DOHH2 (cell line): ENCODE results near the gene SLC41A1.
"Not testable (repeated sequence)": the region's sequence is repeated elsewhere in the genome, so short reads cannot be mapped to it uniquely, and the experiment has no call there.

Source experiments
- H3F3A ChIP-seq: fragments of 200-600 bp; sonication (generic), shearing (Covaris generic); 2 replicates; pipeline ENCODE4 v1.6.0; 2016; ENCODE audit warnings: antibody characterized with exemption, mild to moderate bottlenecking; ENCODE audit not compliant: control insufficient read depth, insufficient read depth
- H3K27ac ChIP-seq: fragments of 200-600 bp; sonication (generic); 2 replicates; pipeline ENCODE4 v1.5.1; 2014; ENCODE audit warnings: low read depth, mild to moderate bottlenecking, low read length, moderate library complexity
- H3K27me3 ChIP-seq: fragments of 200-600 bp; sonication (generic); 2 replicates; pipeline ENCODE4 v1.6.1; 2014; ENCODE audit warnings: mild to moderate bottlenecking, low read length, mixed read lengths; ENCODE audit not compliant: control insufficient read depth
- H3K36me3 ChIP-seq: fragments of 200-600 bp; sonication (generic); 2 replicates; pipeline ENCODE4 v1.6.1; 2014; ENCODE audit warnings: mild to moderate bottlenecking, low read length, moderate library complexity, mixed read lengths; ENCODE audit not compliant: control insufficient read depth
- H3K4me1 ChIP-seq: fragments of 200-600 bp; sonication (generic); 2 replicates; pipeline ENCODE4 v1.6.1; 2014; ENCODE audit warnings: mild to moderate bottlenecking, low read length, mixed read lengths; ENCODE audit not compliant: control insufficient read depth
- H3K4me2 ChIP-seq: fragments of 200-600 bp; sonication (generic); 2 replicates; pipeline ENCODE4 v1.6.0; 2014; ENCODE audit warnings: mild to moderate bottlenecking, low read length, moderate library complexity
- H3K4me3 ChIP-seq: fragments of 200-600 bp; sonication (generic); 2 replicates; pipeline ENCODE4 v1.5.1; 2014; ENCODE audit warnings: mild to moderate bottlenecking, low read length, mixed read lengths
- H3K79me2 ChIP-seq: fragments of 200-600 bp; sonication (generic); 2 replicates; pipeline ENCODE4 v1.6.1; 2014; ENCODE audit warnings: mild to moderate bottlenecking, low read length, mixed read lengths; ENCODE audit not compliant: control insufficient read depth
- H3K9me2 ChIP-seq: fragments of 200-600 bp; sonication (generic); replicated peaks from 2 replicates; pipeline ENCODE4 v1.6.1; 2014; ENCODE audit warnings: mild to moderate bottlenecking, low read length, mixed read lengths; ENCODE audit not compliant: control insufficient read depth
- H3K9me3 ChIP-seq: fragments of 200-600 bp; sonication (generic); 2 replicates; pipeline ENCODE4 v1.6.1; 2014; ENCODE audit warnings: antibody characterized with exemption, low read length, mixed read lengths; ENCODE audit not compliant: control insufficient read depth, insufficient read depth
- H4K20me1 ChIP-seq: fragments of 200-600 bp; sonication (generic); 2 replicates; pipeline ENCODE4 v1.6.0; 2014; ENCODE audit warnings: low read depth, mild to moderate bottlenecking, antibody characterized with exemption, low read length, moderate library complexity; ENCODE audit not compliant: control insufficient read depth, insufficient read depth
- EZH2phosphoT487 ChIP-seq: fragments of 200-600 bp; sonication (generic); IDR thresholded peaks from 2 replicates; pipeline ENCODE4 v1.6.1; 2017; ENCODE audit warnings: borderline replicate concordance, mild to moderate bottlenecking, antibody characterized with exemption, low read length, moderate library complexity, mixed read lengths
- TF ChIP-seq, protein P1 (sequence below): fragments of 200-600 bp; sonication (generic); IDR thresholded peaks from one replicate; pipeline ENCODE4 v1.5.1; 2014; ENCODE audit warnings: antibody characterized with exemption, mild to moderate bottlenecking, low read depth, low read length; ENCODE audit not compliant: poor library complexity, severe bottlenecking

Gene SLC41A1

DNA sequence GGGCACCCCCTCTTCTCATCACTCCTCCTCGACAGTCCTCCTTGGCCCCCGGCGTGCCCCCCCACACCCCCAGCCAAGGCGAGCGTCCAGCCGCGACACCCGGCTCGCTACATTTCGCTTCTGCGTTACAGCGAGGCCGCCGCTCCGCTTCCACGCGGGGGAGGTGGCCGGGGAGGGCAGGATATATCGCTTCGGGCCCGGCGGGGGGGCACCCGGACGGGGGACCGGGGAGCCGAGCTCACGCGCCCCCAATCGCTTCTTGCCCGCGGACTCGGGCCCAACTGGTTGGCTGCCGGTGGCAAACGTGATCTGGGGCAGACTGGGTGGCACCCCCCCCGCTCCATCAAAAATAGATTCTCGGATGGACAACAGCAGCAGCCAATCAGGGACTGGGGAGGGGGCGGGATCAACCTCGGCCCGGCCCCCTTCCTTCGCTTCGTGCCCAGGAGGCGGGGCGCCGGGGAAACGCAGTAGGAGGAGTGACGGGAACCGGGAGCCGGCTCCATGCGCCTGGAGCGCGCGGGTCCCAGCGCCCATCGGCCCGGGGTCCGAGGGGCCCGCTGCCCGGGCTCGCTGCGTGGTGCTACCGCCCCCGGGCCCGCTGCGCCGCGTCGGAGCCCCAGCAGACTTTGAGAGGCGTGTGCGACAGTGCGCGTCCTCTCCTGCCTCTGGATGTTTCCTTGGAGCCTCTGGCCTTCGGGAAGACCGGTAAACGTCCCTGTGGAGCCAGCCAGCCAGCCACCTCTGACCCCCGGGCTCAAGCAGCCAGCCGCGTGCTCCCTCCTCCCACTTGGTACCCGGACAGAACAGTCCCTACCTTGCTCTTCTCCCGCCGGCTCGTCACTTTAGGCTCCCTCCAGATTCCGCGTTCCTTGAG is at the start of gene SLC41A1:
SLC41A1 (minus strand) TSS at position 321 of the 877 bp plus-strand sequence. CDS start 2,757 bp downstream, outside the sequence.
- peaks cover 29% of the 10 kb centered on the region for H3K36me3 ChIP-seq
- no peaks in the 10 kb centered on the region for H3K27me3 ChIP-seq
- peak within 1 kb of the TSS; percentile 96 for H3K4me3 ChIP-seq
- peaks cover 76% of the 10 kb centered on the region for H3K4me1 ChIP-seq
- H3K4me2 ChIP-seq: peak within 1 kb of the TSS; percentile 93
- H3K9me3 ChIP-seq: no peaks in the 10 kb centered on the region
- peak within 1 kb of the TSS; percentile 60 for H3K27ac ChIP-seq
- H3F3A ChIP-seq: peaks cover 4% of the 10 kb centered on the region
- no peaks in the 10 kb centered on the region for H3K9me2 ChIP-seq
- H4K20me1 ChIP-seq: peaks cover 10% of the 10 kb centered on the region
- H3K79me2 ChIP-seq: peaks cover 80% of the 10 kb centered on the region
- TF ChIP-seq, protein P1, sequence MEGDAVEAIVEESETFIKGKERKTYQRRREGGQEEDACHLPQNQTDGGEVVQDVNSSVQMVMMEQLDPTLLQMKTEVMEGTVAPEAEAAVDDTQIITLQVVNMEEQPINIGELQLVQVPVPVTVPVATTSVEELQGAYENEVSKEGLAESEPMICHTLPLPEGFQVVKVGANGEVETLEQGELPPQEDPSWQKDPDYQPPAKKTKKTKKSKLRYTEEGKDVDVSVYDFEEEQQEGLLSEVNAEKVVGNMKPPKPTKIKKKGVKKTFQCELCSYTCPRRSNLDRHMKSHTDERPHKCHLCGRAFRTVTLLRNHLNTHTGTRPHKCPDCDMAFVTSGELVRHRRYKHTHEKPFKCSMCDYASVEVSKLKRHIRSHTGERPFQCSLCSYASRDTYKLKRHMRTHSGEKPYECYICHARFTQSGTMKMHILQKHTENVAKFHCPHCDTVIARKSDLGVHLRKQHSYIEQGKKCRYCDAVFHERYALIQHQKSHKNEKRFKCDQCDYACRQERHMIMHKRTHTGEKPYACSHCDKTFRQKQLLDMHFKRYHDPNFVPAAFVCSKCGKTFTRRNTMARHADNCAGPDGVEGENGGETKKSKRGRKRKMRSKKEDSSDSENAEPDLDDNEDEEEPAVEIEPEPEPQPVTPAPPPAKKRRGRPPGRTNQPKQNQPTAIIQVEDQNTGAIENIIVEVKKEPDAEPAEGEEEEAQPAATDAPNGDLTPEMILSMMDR: no peak
- no peak for TF ChIP-seq EZH2phosphoT487

DNA sequence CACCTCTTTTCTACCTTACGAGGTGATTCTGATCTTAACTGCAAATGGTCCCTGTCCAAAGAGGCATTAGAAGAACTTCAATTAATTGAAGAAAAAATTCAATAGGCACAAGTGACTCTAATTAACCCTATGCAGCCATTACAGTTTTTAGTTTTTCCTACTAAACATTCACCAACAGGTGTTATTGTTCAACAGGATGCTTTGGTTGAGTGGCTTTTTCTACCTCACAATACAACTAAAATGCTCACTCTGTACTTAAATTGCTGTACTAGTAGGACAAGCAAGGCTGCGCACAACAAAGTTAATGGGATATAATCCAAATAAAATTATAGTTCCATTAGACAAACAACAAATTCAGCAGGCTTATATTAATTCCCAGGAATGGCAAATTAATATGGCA is 48.5 kb upstream of the SLC41A1 start:
- no peaks in the 10 kb centered on the region for H3K79me2 ChIP-seq
- H3F3A ChIP-seq: no peaks in the 10 kb centered on the region
- no peaks in the 10 kb centered on the region for H3K36me3 ChIP-seq
- no peak overlapping the region for H3K4me2 ChIP-seq
- TF ChIP-seq, protein P1: no peak
- no peak for TF ChIP-seq EZH2phosphoT487
- H3K9me3 ChIP-seq: peaks cover 6% of the 10 kb centered on the region; the same call in 1 of the 2 replicates
- no peaks in the 10 kb centered on the region for H3K27me3 ChIP-seq
- peaks cover 29% of the 10 kb centered on the region for H3K4me1 ChIP-seq
- H3K27ac ChIP-seq: no peak overlapping the region
- H4K20me1 ChIP-seq: no peaks in the 10 kb centered on the region
- no peaks in the 10 kb centered on the region for H3K9me2 ChIP-seq
- no peak overlapping the region for H3K4me3 ChIP-seq

DNA sequence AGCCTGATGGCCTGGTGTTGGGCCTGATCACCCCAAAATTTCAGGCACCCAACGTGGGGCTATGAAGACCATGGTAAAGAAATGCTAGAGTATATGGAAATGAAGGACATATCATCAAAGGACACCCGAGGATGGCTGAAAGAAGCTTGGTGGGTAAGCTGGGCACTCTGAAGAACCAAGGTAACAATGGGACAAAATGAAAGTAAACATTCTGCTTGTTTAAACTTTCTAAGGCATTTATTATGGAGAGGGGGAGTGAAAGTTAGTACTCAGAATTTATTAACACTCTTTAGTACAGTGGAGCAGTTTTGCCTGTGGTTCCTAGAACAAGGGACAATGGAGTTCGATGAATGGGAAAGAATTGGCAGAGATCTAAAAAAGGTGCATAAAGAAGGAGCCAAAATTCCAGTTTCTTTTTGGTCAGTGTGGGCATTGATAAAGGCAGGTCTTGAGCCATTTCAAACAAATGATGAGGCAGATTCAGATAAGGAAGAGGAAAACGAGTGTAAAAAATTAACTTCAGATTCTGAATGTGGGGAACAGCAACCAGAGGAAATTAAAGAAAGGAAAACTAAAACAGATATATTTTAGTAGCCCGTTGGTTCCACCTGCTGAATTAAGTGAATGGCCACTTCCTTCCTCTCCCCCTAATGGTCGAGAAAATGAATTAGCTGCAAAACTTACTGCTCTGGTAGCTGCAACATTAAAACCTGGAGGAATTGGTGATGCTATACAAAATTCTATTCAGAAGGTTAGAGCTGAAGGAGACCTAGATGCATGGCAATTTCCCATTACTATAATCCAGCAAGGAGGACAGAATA is 45.4 kb upstream of the SLC41A1 start:
- H3K79me2 ChIP-seq: no peaks in the 10 kb centered on the region
- H3K27ac ChIP-seq: peak overlapping the region; percentile 32
- no peaks in the 10 kb centered on the region for H3K9me2 ChIP-seq
- peak overlapping the region; percentile 47 for H3K4me3 ChIP-seq
- H3K4me1 ChIP-seq: peaks cover 29% of the 10 kb centered on the region
- no peaks in the 10 kb centered on the region for H4K20me1 ChIP-seq
- H3K27me3 ChIP-seq: no peaks in the 10 kb centered on the region
- peak overlapping the region; percentile 51 for H3K4me2 ChIP-seq
- H3K9me3 ChIP-seq: peaks cover 11% of the 10 kb centered on the region; the same call in 1 of the 2 replicates
- H3F3A ChIP-seq: no peaks in the 10 kb centered on the region
- H3K36me3 ChIP-seq: no peaks in the 10 kb centered on the region
- no peak for TF ChIP-seq EZH2phosphoT487
- TF ChIP-seq, protein P1: no peak

DNA sequence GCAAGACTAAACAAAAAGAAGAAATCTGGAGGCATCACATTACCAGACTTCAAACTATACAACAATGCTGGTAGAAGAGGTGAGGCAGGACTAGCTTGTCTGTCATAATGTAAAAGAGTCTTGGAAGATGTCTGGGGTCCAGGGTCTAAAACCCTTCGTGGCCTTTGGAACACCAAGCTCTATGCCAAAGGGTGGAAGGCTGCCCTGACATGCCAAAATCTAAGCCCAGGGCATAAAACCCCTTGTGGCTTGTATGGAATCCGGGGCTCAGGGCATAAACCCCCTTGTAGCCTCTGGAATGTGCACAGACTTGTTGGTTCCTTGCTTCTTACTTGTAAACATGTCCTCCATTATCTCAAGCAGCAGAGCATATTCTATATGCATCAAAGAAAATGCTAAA is 44.5 kb upstream of the SLC41A1 start:
- H3K27me3 ChIP-seq, H3F3A ChIP-seq, H4K20me1 ChIP-seq, H3K36me3 ChIP-seq, H3K79me2 ChIP-seq, H3K9me2 ChIP-seq: not testable (repeated sequence)
- Histone ChIP-seq H3K9me3 (peaks cover 11% of the 10 kb centered on the region; the same call in 1 of the 2 replicates), H3K27ac (peak overlapping the region; percentile 32), H3K4me3 (peak overlapping the region; percentile 47; the same call in 1 of the 2 replicates), H3K4me2 (peak overlapping the region; percentile 51), H3K4me1 (peaks cover 29% of the 10 kb centered on the region)
